Skeletal muscle tissue (tissue), 4 donors: ENCODE results near the gene FUNDC1. TPM values are rescaled to one million over a fixed set of nuclear protein-coding genes. Genes with fewer than 3 reads are reported as not detected.

Experiments
- H3K27ac ChIP-seq: one replicate; pipeline ENCODE4 v1.7.0; 2013; ENCODE audit warnings: mild to moderate bottlenecking, low read depth, low read length, inconsistent platforms
- H3K27me3 ChIP-seq, 3 donors: one replicate each; pipeline ENCODE4 v1.7.0; 2013; ENCODE audit warnings: low read length in 3 of 3; ENCODE audit not compliant: control insufficient read depth in 3 of 3, insufficient read depth in 3 of 3
- H3K36me3 ChIP-seq, 3 donors: one replicate each; pipeline ENCODE4 v1.7.0; 2013; ENCODE audit warnings: low read length in 3 of 3; ENCODE audit not compliant: control insufficient read depth in 3 of 3, insufficient read depth in 3 of 3
- H3K4me1 ChIP-seq, 3 donors: one replicate each; pipeline ENCODE4 v1.7.0; 2013; ENCODE audit warnings: low read length in 3 of 3, mild to moderate bottlenecking in 3 of 3; ENCODE audit not compliant: control insufficient read depth in 3 of 3, insufficient read depth in 3 of 3
- H3K4me3 ChIP-seq, 3 donors: one replicate each; pipeline ENCODE4 v1.7.0; 2013; ENCODE audit warnings: low read length in 3 of 3
- H3K9ac ChIP-seq, 3 donors: one replicate each; pipeline ENCODE4 v1.7.0; 2013; ENCODE audit warnings: low read length in 3 of 3, mild to moderate bottlenecking in 3 of 3, moderate library complexity in 2 of 3, low read depth in 1 of 3
- H3K9me3 ChIP-seq, 3 donors: one replicate each; pipeline ENCODE4 v1.7.0; 2013; ENCODE audit warnings: low read length in 3 of 3; ENCODE audit not compliant: control insufficient read depth in 3 of 3
- total RNA-seq: library from RNA; depleted of rRNA; stranded (reverse); fragments of >200 nt; gene quantifications from one replicate; pipeline ENCODE4 v1.2.3, GENCODE V29; 2014
- donor health status: Osteomylitis.

Gene FUNDC1
- total RNA-seq, 1 donor from 2014 or later: 9.9 TPM

- Histone ChIP-seq H3K4me1 (peaks cover 0 to 14% (median 6%) of the 10 kb centered on the region in 3 donors), H3K9me3 (no peaks in the 10 kb centered on the region), H3K36me3 (no peaks in the 10 kb centered on the region), H3K4me3 (no peak overlapping the region), H3K27ac (no peak overlapping the region), H3K9ac (no peak overlapping the region), H3K27me3 (no peaks in the 10 kb centered on the region)
Measured at GRCh38 chrX:44544036-44544435, 1.4 kb upstream of the FUNDC1 start.

- Histone ChIP-seq H3K36me3 (no peaks in the 10 kb centered on the region), H3K4me1 (peaks cover 0 to 6% (median 0%) of the 10 kb centered on the region in 3 donors), H3K9ac (no peak overlapping the region), H3K27ac (no peak overlapping the region), H3K4me3 (no peak overlapping the region), H3K9me3 (no peaks in the 10 kb centered on the region), H3K27me3 (no peaks in the 10 kb centered on the region)
Measured at GRCh38 chrX:44536198-44536597, 6.5 kb downstream of the FUNDC1 start.

GRCh38 chrX:44529310-44529709, 13.3 kb downstream of the FUNDC1 start:
- Histone ChIP-seq H3K36me3 (no peaks in the 10 kb centered on the region), H3K9me3 (no peaks in the 10 kb centered on the region), H3K4me3 (no peak overlapping the region), H3K9ac (no peak overlapping the region), H3K27ac (no peak overlapping the region), H3K4me1 (no peaks in the 10 kb centered on the region), H3K27me3 (no peaks in the 10 kb centered on the region)

- Histone ChIP-seq H3K27ac (no peak overlapping the region), H3K36me3 (no peaks in the 10 kb centered on the region), H3K27me3 (no peaks in the 10 kb centered on the region), H3K9ac (no peak overlapping the region), H3K4me1 (no peaks in the 10 kb centered on the region), H3K9me3 (no peaks in the 10 kb centered on the region), H3K4me3 (no peak overlapping the region)
Measured at GRCh38 chrX:44514272-44514671, 28.4 kb downstream of the FUNDC1 start.

- H3K4me1 ChIP-seq: no peaks in the 10 kb centered on the region
- H3K27me3 ChIP-seq: no peaks in the 10 kb centered on the region
- no peak overlapping the region for H3K9ac ChIP-seq
Measured at GRCh38 chrX:44507292-44507691, 35.4 kb downstream of the FUNDC1 start.

GRCh38 chrX:44506678-44507077, 36.0 kb downstream of the FUNDC1 start:
- Histone ChIP-seq H3K4me3 (no peak overlapping the region), H3K9me3 (no peaks in the 10 kb centered on the region), H3K4me1 (no peaks in the 10 kb centered on the region), H3K36me3 (no peaks in the 10 kb centered on the region), H3K27me3 (no peaks in the 10 kb centered on the region), H3K27ac (no peak overlapping the region), H3K9ac (no peak overlapping the region)

More at GRCh38 chrX:44507292-44507691, 35.4 kb downstream of the FUNDC1 start:
- no peaks in the 10 kb centered on the region for H3K36me3 ChIP-seq
- no peak overlapping the region for H3K27ac ChIP-seq
- H3K4me3 ChIP-seq: no peak overlapping the region
- H3K9me3 ChIP-seq: no peaks in the 10 kb centered on the region

GRCh38 chrX:44503560-44503959, 39.1 kb downstream of the FUNDC1 start:
- H3K4me3 ChIP-seq: no peak overlapping the region
- no peaks in the 10 kb centered on the region for H3K36me3 ChIP-seq
- no peak overlapping the region for H3K27ac ChIP-seq

GRCh38 chrX:44495091-44495490, 47.6 kb downstream of the FUNDC1 start:
- Histone ChIP-seq H3K36me3 (no peaks in the 10 kb centered on the region), H3K27ac (no peak overlapping the region), H3K4me3 (no peak overlapping the region), H3K27me3 (no peaks in the 10 kb centered on the region), H3K9ac (no peak overlapping the region), H3K9me3 (no peaks in the 10 kb centered on the region), H3K4me1 (no peaks in the 10 kb centered on the region)

More at GRCh38 chrX:44503560-44503959, 39.1 kb downstream of the FUNDC1 start:
- no peak overlapping the region for H3K9ac ChIP-seq
- no peaks in the 10 kb centered on the region for H3K27me3 ChIP-seq
- H3K9me3 ChIP-seq: no peaks in the 10 kb centered on the region
- H3K4me1 ChIP-seq: no peaks in the 10 kb centered on the region

GRCh38 chrX:44494357-44494756, 48.3 kb downstream of the FUNDC1 start:
- Histone ChIP-seq H3K4me1 (no peaks in the 10 kb centered on the region), H3K4me3 (no peak overlapping the region), H3K36me3 (no peaks in the 10 kb centered on the region), H3K9ac (no peak overlapping the region), H3K9me3 (peaks cover 0 to under 1% (median 0%) of the 10 kb centered on the region in 3 donors), H3K27ac (no peak overlapping the region), H3K27me3 (no peaks in the 10 kb centered on the region)

- H3K36me3 ChIP-seq: no peaks in the 10 kb centered on the region
- peaks cover 0 to 2% (median 0%) of the 10 kb centered on the region in 3 donors for H3K9me3 ChIP-seq
- H3K27me3 ChIP-seq: peaks cover 0 to 3% (median 0%) of the 10 kb centered on the region in 3 donors
- no peak overlapping the region for H3K9ac ChIP-seq
- no peak overlapping the region for H3K27ac ChIP-seq
- H3K4me1 ChIP-seq: no peaks in the 10 kb centered on the region
- H3K4me3 ChIP-seq: no peak overlapping the region
Measured at GRCh38 chrX:44489515-44489914, 53.1 kb downstream of the FUNDC1 start.
